GM18909 (cell line): ENCODE data around the gene OPN1SW.

Source experiments
- ATAC-seq: cut with Tn5 transposase; IDR thresholded peaks from one replicate; pipeline ENCODE4 v1.9.1; 2021; ENCODE audit warnings: mild to moderate bottlenecking; ENCODE audit not compliant: unreplicated experiment, poor library complexity

The OPN1SW gene

GRCh38 chr7:128737867-128738385, 37.7 kb downstream of the OPN1SW start:
- no peak for ATAC-seq

- no peak for ATAC-seq
Observed at GRCh38 chr7:128737441-128737840, 38.2 kb downstream of the OPN1SW start.

GRCh38 chr7:128735436-128735835, 40.2 kb downstream of the OPN1SW start:
- no peak for ATAC-seq

GRCh38 chr7:128734890-128735289, 40.7 kb downstream of the OPN1SW start:
- ATAC-seq, result no peak

- no peak for ATAC-seq
Observed at GRCh38 chr7:128733278-128733645, 42.3 kb downstream of the OPN1SW start.

GRCh38 chr7:128732521-128733277, 42.9 kb downstream of the OPN1SW start:
- ATAC-seq, result no peak

GRCh38 chr7:128731184-128731583, 44.4 kb downstream of the OPN1SW start:
- ATAC-seq, result no peak

- no peak for ATAC-seq
Observed at GRCh38 chr7:128729494-128729893, 46.1 kb downstream of the OPN1SW start.

- no peak for ATAC-seq
Observed at GRCh38 chr7:128728598-128728997, 47.0 kb downstream of the OPN1SW start.

GRCh38 chr7:128727239-128727638, 48.4 kb downstream of the OPN1SW start:
- no peak for ATAC-seq

GRCh38 chr7:128726737-128727072, 48.9 kb downstream of the OPN1SW start:
- no peak for ATAC-seq

GRCh38 chr7:128726059-128726736, 49.4 kb downstream of the OPN1SW start:
- no peak for ATAC-seq

- ATAC-seq, result no peak
Observed at GRCh38 chr7:128725531-128725930, 50.1 kb downstream of the OPN1SW start.

- no peak for ATAC-seq
Observed at GRCh38 chr7:128724743-128725142, 50.9 kb downstream of the OPN1SW start.
